ENCODE results near the gene CACNA1D.
A peak's percentile ranks its signal among the peaks of the same experiment; 100 is the strongest.

Gene CACNA1D

DNA sequence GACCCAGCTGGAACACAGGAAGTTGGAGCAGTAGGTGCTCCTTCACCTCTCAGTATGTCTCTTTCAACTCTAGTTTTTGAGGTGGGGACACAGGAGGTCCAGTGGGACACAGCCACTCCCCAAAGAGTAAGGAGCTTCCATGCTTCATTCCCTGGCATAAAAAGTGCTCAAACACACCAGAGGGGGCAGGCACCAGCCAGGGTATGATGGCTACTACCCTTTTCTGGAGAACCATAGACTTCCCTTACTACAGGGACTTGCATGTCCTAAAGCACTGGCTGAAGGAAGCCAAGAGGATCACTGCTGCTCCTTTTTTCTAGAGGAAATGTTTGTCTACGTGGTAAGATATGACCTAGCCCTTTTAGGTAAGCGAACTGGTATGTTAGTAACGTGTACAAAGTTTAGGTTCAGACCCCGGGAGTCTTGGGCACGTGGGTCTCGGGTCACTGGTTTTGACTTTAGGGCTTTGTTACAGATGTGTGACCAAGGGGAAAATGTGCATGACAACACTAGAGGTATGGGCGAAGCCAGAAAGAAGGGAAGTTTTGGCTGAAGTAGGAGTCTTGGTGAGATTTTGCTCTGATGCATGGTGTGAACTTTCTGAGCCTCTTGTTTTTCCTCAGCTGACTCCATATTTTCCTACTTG, 363.8 kb downstream of the CACNA1D start:
- DNase-seq, result no peak
- Histone ChIP-seq H2BK15ac (ENCODE audit: low read depth, poor library complexity, severe bottlenecking) (no peak overlapping the region), H3K27me3 (ENCODE audit: control insufficient read depth in 1 of 2, insufficient read depth in 1 of 2, low read length in 2 of 2) (no peaks in the 10 kb centered on the region), H2AFZ (ENCODE audit: low read depth, low read length) (no peak overlapping the region), H3K4me2 (ENCODE audit: low read length, poor library complexity, severe bottlenecking) (peak overlapping the region; percentile 8), H3K36me3 (ENCODE audit: control insufficient read depth in 1 of 2, insufficient read depth in 2 of 2, low read depth in 1 of 2, low read length in 2 of 2) (peaks cover 9 to 37% of the 10 kb centered on the region in 2 experiments), H3K4me1 (ENCODE audit: control insufficient read depth, insufficient read depth, low read depth, low read length) (peaks cover 8% of the 10 kb centered on the region), H3K4ac (ENCODE audit: low read depth in 1 of 2, low read length in 2 of 2) (no peak overlapping the region), H3K4me3 (ENCODE audit: insufficient read depth in 1 of 2, low read depth in 1 of 2, low read length in 2 of 2) (no peak overlapping the region), H3K18ac (ENCODE audit: low read depth in 1 of 2, low read length in 2 of 2) (no peak overlapping the region), H3K9me3 (ENCODE audit: control insufficient read depth, low read length) (no peaks in the 10 kb centered on the region), H4K91ac (ENCODE audit: low read length) (no peak overlapping the region), H2BK5ac (ENCODE audit: low read depth, low read length, poor library complexity, severe bottlenecking) (peak overlapping the region; percentile 26), H4K8ac (ENCODE audit: low read length) (no peak overlapping the region), H2BK120ac (ENCODE audit: low read depth, low read length) (no peak overlapping the region), H3K14ac (ENCODE audit: low read length in 2 of 2) (no peak overlapping the region), H2BK12ac (ENCODE audit: low read length in 2 of 2) (no peak overlapping the region), H3K27ac (ENCODE audit: low read length, poor library complexity, severe bottlenecking) (peak overlapping the region; percentile 40), H3K9ac (ENCODE audit: low read length) (no peak overlapping the region), H3K79me1 (replicated peaks; ENCODE audit: low read length, poor library complexity, severe bottlenecking) (no peaks in the 10 kb centered on the region), H2AK5ac (ENCODE audit: low read length, severe bottlenecking) (no peak overlapping the region), H3K23ac (ENCODE audit: low read length in 2 of 2) (no peak overlapping the region)
- WGBS, result 83% methylated on average over 7 of the region's 7 CpGs

- no peak overlapping the region for H2AK5ac ChIP-seq (ENCODE audit: low read length, severe bottlenecking)
- H4K8ac ChIP-seq (ENCODE audit: low read length), result no peak overlapping the region
- H2BK12ac ChIP-seq (ENCODE audit: low read length in 2 of 2), result no peak overlapping the region
- DNase-seq, result no peak
- H3K36me3 ChIP-seq (ENCODE audit: control insufficient read depth in 1 of 2, insufficient read depth in 2 of 2, low read depth in 1 of 2, low read length in 2 of 2), result peaks cover 14 to 45% of the 10 kb centered on the region in 2 experiments
- no peak overlapping the region for H4K91ac ChIP-seq (ENCODE audit: low read length)
- no peak overlapping the region for H3K14ac ChIP-seq (ENCODE audit: low read length in 2 of 2)
- H3K9me3 ChIP-seq (ENCODE audit: control insufficient read depth, low read length), result no peaks in the 10 kb centered on the region
- no peak overlapping the region for H3K4me2 ChIP-seq (ENCODE audit: low read length, poor library complexity, severe bottlenecking)
- H3K4me1 ChIP-seq (ENCODE audit: control insufficient read depth, insufficient read depth, low read depth, low read length), result peaks cover 8% of the 10 kb centered on the region
- WGBS, result 96% methylated on average over 4 of the region's 6 CpGs
- H2BK120ac ChIP-seq (ENCODE audit: low read depth, low read length), result no peak overlapping the region
- H3K23ac ChIP-seq (ENCODE audit: low read length in 2 of 2), result no peak overlapping the region
- no peak overlapping the region for H2BK5ac ChIP-seq (ENCODE audit: low read depth, low read length, poor library complexity, severe bottlenecking)
- H3K4me3 ChIP-seq (ENCODE audit: insufficient read depth in 1 of 2, low read depth in 1 of 2, low read length in 2 of 2), result no peak overlapping the region
- no peaks in the 10 kb centered on the region for H3K27me3 ChIP-seq (ENCODE audit: control insufficient read depth in 1 of 2, insufficient read depth in 1 of 2, low read length in 2 of 2)
- no peak overlapping the region for H2AFZ ChIP-seq (ENCODE audit: low read depth, low read length)
- H3K9ac ChIP-seq (ENCODE audit: low read length), result no peak overlapping the region
- no peak overlapping the region for H3K4ac ChIP-seq (ENCODE audit: low read depth in 1 of 2, low read length in 2 of 2)
- H2BK15ac ChIP-seq (ENCODE audit: low read depth, poor library complexity, severe bottlenecking), result no peak overlapping the region
- H3K18ac ChIP-seq (ENCODE audit: low read depth in 1 of 2, low read length in 2 of 2), result no peak overlapping the region
- no peaks in the 10 kb centered on the region for H3K79me1 ChIP-seq (replicated peaks; ENCODE audit: low read length, poor library complexity, severe bottlenecking)
- no peak overlapping the region for H3K27ac ChIP-seq (ENCODE audit: low read length, poor library complexity, severe bottlenecking)
These were observed 364.8 kb downstream of the CACNA1D start for GRCh38 chr3:53859178-53859577.

- Histone ChIP-seq H3K36me3 (ENCODE audit: control insufficient read depth in 1 of 2, insufficient read depth in 2 of 2, low read depth in 1 of 2, low read length in 2 of 2) (peaks cover 21 to 53% of the 10 kb centered on the region in 2 experiments), H2AFZ (ENCODE audit: low read depth, low read length) (no peak overlapping the region), H2BK12ac (ENCODE audit: low read length in 2 of 2) (no peak overlapping the region), H2BK15ac (ENCODE audit: low read depth, poor library complexity, severe bottlenecking) (no peak overlapping the region), H3K18ac (ENCODE audit: low read depth in 1 of 2, low read length in 2 of 2) (no peak overlapping the region), H3K9me3 (ENCODE audit: control insufficient read depth, low read length) (no peaks in the 10 kb centered on the region), H3K4me2 (ENCODE audit: low read length, poor library complexity, severe bottlenecking) (no peak overlapping the region), H3K27me3 (ENCODE audit: control insufficient read depth in 1 of 2, insufficient read depth in 1 of 2, low read length in 2 of 2) (no peaks in the 10 kb centered on the region), H4K91ac (ENCODE audit: low read length) (no peak overlapping the region), H3K4me3 (ENCODE audit: insufficient read depth in 1 of 2, low read depth in 1 of 2, low read length in 2 of 2) (no peak overlapping the region), H3K4me1 (ENCODE audit: control insufficient read depth, insufficient read depth, low read depth, low read length) (peaks cover 8% of the 10 kb centered on the region), H4K8ac (ENCODE audit: low read length) (no peak overlapping the region), H3K9ac (ENCODE audit: low read length) (no peak overlapping the region), H3K27ac (ENCODE audit: low read length, poor library complexity, severe bottlenecking) (no peak overlapping the region), H2BK5ac (ENCODE audit: low read depth, low read length, poor library complexity, severe bottlenecking) (no peak overlapping the region), H3K23ac (ENCODE audit: low read length in 2 of 2) (no peak overlapping the region), H2BK120ac (ENCODE audit: low read depth, low read length) (no peak overlapping the region), H3K14ac (ENCODE audit: low read length in 2 of 2) (no peak overlapping the region), H3K4ac (ENCODE audit: low read depth in 1 of 2, low read length in 2 of 2) (no peak overlapping the region), H3K79me1 (replicated peaks; ENCODE audit: low read length, poor library complexity, severe bottlenecking) (peaks cover 3% of the 10 kb centered on the region), H2AK5ac (ENCODE audit: low read length, severe bottlenecking) (no peak overlapping the region)
- 100% methylated on average over 2 of the region's 4 CpGs for WGBS
- no peak for DNase-seq
These were observed 365.8 kb downstream of the CACNA1D start for GRCh38 chr3:53860196-53860595.

DNA sequence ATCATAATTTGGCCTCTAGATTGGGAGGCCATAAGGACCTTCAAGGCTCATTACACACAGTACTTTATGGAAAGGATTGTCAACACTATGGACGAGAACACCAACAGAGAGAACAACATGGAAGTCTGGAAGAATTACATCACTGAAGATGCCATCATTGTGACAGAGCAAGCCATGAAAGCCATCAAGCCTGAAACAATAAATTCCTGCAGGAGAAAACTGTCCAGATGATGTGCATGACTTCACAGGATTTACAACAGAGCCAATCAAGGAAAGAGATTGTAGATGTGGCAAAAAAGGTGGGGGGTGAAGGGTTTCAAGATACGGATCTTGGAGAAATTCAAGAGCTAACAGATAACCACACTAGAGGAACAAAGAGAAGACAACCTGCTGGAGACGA, 367.8 kb downstream of the CACNA1D start:
- Histone ChIP-seq H3K4me2 (ENCODE audit: low read length, poor library complexity, severe bottlenecking) (no peak overlapping the region), H2BK120ac (ENCODE audit: low read depth, low read length) (no peak overlapping the region), H3K79me1 (replicated peaks; ENCODE audit: low read length, poor library complexity, severe bottlenecking) (peaks cover 6% of the 10 kb centered on the region), H3K14ac (ENCODE audit: low read length in 2 of 2) (no peak overlapping the region), H3K23ac (ENCODE audit: low read length in 2 of 2) (no peak overlapping the region), H4K8ac (ENCODE audit: low read length) (no peak overlapping the region), H3K4me3 (ENCODE audit: insufficient read depth in 1 of 2, low read depth in 1 of 2, low read length in 2 of 2) (no peak overlapping the region), H3K4me1 (ENCODE audit: control insufficient read depth, insufficient read depth, low read depth, low read length) (peaks cover 7% of the 10 kb centered on the region), H2BK5ac (ENCODE audit: low read depth, low read length, poor library complexity, severe bottlenecking) (no peak overlapping the region), H2AK5ac (ENCODE audit: low read length, severe bottlenecking) (no peak overlapping the region), H3K27ac (ENCODE audit: low read length, poor library complexity, severe bottlenecking) (peak overlapping the region; percentile 25), H3K27me3 (ENCODE audit: control insufficient read depth in 1 of 2, insufficient read depth in 1 of 2, low read length in 2 of 2) (no peaks in the 10 kb centered on the region), H3K9ac (ENCODE audit: low read length) (no peak overlapping the region), H2AFZ (ENCODE audit: low read depth, low read length) (no peak overlapping the region), H3K36me3 (ENCODE audit: control insufficient read depth in 1 of 2, insufficient read depth in 2 of 2, low read depth in 1 of 2, low read length in 2 of 2) (peaks cover 25 to 72% of the 10 kb centered on the region in 2 experiments), H4K91ac (ENCODE audit: low read length) (no peak overlapping the region), H3K18ac (ENCODE audit: low read depth in 1 of 2, low read length in 2 of 2) (no peak overlapping the region), H2BK15ac (ENCODE audit: low read depth, poor library complexity, severe bottlenecking) (no peak overlapping the region), H2BK12ac (ENCODE audit: low read length in 2 of 2) (no peak overlapping the region), H3K4ac (ENCODE audit: low read depth in 1 of 2, low read length in 2 of 2) (no peak overlapping the region), H3K9me3 (ENCODE audit: control insufficient read depth, low read length) (no peaks in the 10 kb centered on the region)
- 96% methylated on average over 3 of the region's 3 CpGs for WGBS
- DNase-seq, result no peak

Measured in mesenchymal stem cell (in vitro differentiated cells and primary cell).